ENCODE measurements around the gene TAS1R1.

Gene TAS1R1

DNA sequence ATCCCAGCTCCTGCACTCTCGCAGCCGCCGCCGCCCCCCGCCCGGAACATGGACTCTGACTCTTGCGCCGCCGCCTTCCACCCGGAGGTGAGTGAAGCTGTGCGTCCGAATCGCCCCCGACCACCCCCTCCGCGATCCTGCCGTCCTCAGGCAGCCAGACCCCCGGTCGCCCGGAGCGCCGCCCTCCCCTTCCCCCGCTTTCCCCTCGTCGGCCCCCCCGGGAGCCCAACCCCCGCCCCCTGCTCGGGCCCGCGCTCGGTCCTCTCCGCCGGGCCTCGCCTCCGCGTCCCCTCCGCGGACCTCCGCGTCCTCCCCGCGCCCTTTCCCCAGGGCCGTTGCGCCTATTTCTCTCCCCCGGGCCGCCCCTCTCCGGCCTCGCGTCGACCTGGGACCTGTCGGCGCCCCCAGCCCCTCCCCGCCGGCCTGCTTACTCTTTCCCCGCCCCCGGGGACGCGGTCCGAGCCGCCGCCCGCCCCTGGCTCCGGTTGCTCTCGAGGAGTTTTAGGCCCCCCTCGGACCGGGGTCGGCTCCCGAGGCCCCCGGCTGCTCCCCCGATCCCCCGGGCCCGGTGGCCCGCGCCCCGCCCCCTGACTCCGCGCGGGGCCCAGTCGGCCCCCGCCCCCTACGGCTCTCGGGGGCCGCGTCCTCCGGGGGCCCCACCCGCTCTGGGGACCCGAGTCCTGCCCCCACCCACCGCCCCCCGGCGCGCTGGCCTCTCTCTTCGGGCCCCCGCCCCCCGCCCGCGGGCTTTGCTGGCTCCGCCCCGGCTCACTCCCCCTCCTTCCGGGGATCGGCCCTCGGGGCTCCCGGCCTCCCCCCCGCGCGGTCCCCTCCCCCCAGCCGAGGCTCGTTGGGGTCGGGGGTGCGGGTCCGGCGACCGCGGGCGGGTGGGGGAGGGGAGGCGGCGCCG lies 59.2 kb downstream of the TAS1R1 start:
- peak in 1 of 2 donors; percentile 19 for DNase-seq

GRCh38 chr1:6614929-6615785 lies 60.0 kb downstream of the TAS1R1 start:
- peak in 1 of 2 donors; percentile 4 for DNase-seq

- no peak for DNase-seq
These were observed 63.9 kb downstream of the TAS1R1 start for GRCh38 chr1:6619045-6619444.

DNA sequence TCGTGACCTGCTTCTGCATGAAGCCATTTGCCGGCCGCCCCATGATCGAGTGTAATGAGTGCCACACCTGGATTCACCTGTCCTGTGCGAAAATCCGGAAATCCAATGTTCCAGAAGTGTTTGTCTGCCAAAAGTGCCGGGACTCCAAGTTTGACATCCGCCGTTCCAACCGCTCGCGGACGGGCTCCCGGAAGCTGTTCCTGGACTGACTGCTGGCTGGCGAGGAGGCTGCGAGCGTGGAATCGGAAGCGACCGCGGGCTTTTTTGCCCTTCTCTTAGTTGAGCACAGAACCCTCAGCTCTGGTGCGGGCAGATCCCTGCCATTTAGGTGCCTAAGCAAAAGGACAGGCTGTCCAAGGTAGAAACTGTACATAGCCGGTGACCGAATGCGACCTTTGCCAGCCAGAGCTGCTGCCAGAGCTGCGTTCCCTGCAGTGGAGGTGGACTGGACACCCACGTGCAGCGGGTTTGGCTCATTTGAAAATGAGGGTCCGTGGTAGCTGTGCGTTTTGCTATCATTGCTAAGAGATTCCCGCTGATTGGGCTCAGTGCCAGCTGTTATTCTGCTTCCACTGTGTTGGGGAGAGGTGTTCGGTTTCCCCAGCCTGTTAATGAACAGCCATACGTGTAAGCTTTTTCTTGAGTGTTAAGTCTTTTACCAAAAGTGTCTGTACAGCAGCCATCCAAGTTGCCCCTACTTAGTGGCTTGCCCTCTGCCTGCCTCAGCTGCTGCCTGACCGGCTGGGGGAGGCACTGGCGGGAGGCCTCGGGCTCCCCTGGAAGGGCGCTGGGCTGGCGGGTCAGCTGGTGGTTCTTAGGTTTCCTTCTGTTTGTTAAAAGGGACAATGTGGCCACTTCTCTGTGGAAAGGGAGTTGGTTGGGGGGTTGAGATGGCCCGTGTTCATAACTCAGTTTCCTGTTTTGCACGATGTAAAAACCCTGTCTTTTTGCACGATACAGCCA lies 66.6 kb downstream of the TAS1R1 start:
- DNase-seq, result no peak

- no peak for DNase-seq
These were observed 67.5 kb downstream of the TAS1R1 start for GRCh38 chr1:6622396-6623152.

GRCh38 chr1:6623269-6623965 lies 68.3 kb downstream of the TAS1R1 start:
- DNase-seq, result no peak

DNA sequence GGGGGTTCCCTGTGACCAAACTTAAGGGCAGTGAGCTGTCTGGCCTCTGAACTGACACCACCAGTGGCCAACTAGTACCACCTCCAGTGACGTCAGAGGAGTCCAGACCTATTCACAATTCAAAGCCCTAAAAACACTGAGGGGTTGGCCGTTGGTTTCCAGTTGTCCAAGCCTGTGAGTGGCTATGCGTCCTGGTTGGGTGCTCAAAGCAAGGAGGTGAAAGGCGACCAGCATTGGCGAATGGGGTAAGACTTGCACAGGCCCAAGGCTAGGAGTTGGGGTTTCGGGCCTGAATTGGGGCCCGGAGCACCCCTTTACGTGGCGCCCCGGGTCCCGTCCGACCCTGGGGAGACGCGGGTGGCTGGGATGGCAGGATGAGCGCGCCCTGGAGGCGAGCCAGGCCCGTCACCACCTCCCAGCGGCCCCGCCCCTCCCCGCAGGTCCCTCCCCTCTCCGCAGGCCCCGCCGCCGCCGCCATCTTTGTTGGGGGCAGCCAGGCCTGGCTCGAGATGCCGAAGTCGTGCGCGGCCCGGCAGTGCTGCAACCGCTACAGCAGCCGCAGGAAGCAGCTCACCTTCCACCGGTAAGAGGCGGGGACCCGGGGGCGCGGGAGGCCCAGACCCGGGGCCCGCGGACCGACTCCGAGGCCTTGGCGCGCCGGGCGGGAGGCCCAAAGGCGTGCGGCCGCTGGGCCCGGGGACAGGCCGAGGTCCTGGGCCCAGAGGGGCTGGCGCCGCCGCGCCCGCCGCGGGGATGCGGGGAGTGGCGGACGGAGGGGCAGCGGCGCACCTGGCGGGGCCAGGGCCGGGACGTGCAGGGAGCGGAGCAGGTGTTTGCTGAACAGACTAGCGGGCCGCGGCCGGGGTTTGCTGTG lies 69.8 kb downstream of the TAS1R1 start, which contains the start of gene THAP3:
TSS of gene THAP3 (plus strand) at position 159 of the 874 bp plus-strand sequence. CDS start at position 510, 351 bp downstream.
- peak; percentile 74 for DNase-seq

GRCh38 chr1:6625584-6626149 lies 70.6 kb downstream of the TAS1R1 start:
- peak in 1 of 2 donors; percentile 1 for DNase-seq

GRCh38 chr1:6627031-6627430 lies 71.9 kb downstream of the TAS1R1 start:
- no peak for DNase-seq

DNA sequence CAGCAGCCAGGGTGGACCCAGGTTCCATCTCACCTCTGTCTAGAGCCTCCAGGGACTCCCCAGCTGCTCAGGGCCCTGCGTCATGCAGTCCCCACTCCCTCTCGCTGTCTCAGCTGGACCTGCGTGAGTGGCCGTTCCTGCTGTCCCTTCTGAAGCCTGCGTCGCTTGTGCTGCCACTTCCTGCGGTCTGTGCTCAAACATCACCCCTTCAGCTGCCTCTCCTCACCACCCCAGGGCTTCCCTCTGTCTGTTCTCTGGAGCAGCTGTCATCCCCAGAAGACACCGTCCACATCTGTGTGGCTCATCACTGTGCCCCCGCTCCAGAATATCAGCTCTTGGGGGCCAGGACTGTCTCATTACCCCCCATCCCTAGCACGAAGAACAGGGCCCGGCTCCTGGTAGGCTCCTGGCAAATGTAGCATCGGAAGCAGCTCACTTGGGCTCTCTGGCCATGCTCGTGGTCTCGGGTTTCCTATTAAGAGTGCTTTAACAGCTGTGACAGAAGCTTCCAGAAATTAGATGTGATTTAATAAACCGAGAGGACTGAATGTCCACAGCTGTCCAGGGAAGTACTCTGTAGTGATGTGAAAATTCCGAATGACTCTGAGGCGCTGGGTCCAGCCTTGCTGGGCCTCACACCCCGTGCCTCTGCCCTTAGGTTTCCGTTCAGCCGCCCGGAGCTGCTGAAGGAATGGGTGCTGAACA lies 72.9 kb downstream of the TAS1R1 start:
- no peak for DNase-seq

DNA sequence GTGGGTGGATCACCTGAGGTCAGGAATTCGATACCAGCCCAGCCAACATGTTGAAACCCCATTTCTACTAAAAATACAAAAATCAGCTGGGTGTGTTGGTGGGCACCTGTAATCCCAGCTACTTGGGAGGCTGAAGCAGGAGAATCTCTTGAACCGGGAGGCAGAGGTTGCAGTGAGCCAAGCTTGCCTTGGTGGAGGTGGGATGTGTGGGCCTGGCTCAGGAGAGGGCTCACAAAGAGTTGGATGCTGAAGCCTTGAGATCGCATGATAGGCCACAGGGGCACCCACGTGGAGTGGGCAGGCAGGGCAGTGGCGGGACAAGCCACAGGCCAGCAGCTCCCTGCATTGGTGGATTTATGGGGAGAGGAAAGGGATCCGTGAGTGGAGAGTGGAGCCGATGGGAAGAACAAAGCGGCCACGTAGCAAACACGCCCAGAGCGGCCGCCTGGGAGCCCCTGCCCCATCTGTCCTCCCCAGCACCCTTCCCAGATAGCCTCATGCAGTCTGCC lies 73.9 kb downstream of the TAS1R1 start:
- DNase-seq, result no peak
